Fibroblast of pulmonary artery (primary cell): Measurements from ENCODE around the gene LTBP4.

Source experiments
- DNase-seq: peaks from one replicate; pipeline ENCODE4 v3.0.0-alpha.2; 2010; ENCODE audit warnings: low read depth
- H3K4me3 ChIP-seq: replicated peaks from 2 replicates; pipeline ENCODE4 v1.5.1; 2011; ENCODE audit warnings: low read depth, mild to moderate bottlenecking, control low read depth, low read length, moderate library complexity
- CTCF ChIP-seq: IDR thresholded peaks from 2 replicates; pipeline ENCODE4 v1.5.1; 2011; ENCODE audit warnings: mild to moderate bottlenecking, control low read depth, low read length, inconsistent platforms; ENCODE audit errors: missing control alignments

The LTBP4 gene

GRCh38 chr19:40612831-40613689 lies 11.9 kb downstream of the LTBP4 start:
- H3K4me3 ChIP-seq, result peak overlapping the region; percentile 92
- peak; percentile 48 for DNase-seq

GRCh38 chr19:40613690-40614621 lies 12.8 kb downstream of the LTBP4 start:
- no peak for TF ChIP-seq CTCF
- peak; percentile 86 for DNase-seq
- peak overlapping the region; percentile 92 for H3K4me3 ChIP-seq

More at GRCh38 chr19:40612831-40613689, 11.9 kb downstream of the LTBP4 start:
- no peak for TF ChIP-seq CTCF

- DNase-seq, result peak; percentile 98
- peak overlapping the region; percentile 92 for H3K4me3 ChIP-seq
- TF ChIP-seq CTCF, result no peak
Observed at GRCh38 chr19:40614622-40615411, 13.6 kb downstream of the LTBP4 start.

GRCh38 chr19:40616178-40616577 lies 15.0 kb downstream of the LTBP4 start:
- H3K4me3 ChIP-seq, result no peak overlapping the region
- DNase-seq, result no peak
- no peak for TF ChIP-seq CTCF

GRCh38 chr19:40616941-40617340 lies 15.8 kb downstream of the LTBP4 start:
- no peak for DNase-seq
- no peak for TF ChIP-seq CTCF

GRCh38 chr19:40617961-40618360 lies 16.8 kb downstream of the LTBP4 start:
- no peak overlapping the region for H3K4me3 ChIP-seq
- no peak for DNase-seq
- no peak for TF ChIP-seq CTCF

More at GRCh38 chr19:40616941-40617340, 15.8 kb downstream of the LTBP4 start:
- no peak overlapping the region for H3K4me3 ChIP-seq
